Measurements from ENCODE around the gene SPANXA1. TPM values are rescaled to one million over a fixed set of nuclear protein-coding genes. Genes with fewer than 3 reads are reported as not detected.
"Not testable (repeated sequence)": the region's sequence is repeated elsewhere in the genome, so short reads cannot be mapped to it uniquely, and the experiment has no call there.

Gene SPANXA1
- total RNA-seq (2021) (3.5 and 4.7 TPM in 2 replicates), Bru-seq, nascent RNA (not detected), BruChase-seq, experiment 1, labeled RNA remaining after a 2-hour chase (not detected), BruChase-seq, experiment 2, labeled RNA remaining after a 6-hour chase (not detected)
- long read RNA-seq, transcript SPANXA1-201 (2 exons, 691 nt), result major isoform, 43 of 43 reads
- long read RNA-seq, partial matches to known transcripts, result 0 of 43 reads
- long read RNA-seq, other reads (novel, unspliced or antisense), result 0 of 43 reads

DNA sequence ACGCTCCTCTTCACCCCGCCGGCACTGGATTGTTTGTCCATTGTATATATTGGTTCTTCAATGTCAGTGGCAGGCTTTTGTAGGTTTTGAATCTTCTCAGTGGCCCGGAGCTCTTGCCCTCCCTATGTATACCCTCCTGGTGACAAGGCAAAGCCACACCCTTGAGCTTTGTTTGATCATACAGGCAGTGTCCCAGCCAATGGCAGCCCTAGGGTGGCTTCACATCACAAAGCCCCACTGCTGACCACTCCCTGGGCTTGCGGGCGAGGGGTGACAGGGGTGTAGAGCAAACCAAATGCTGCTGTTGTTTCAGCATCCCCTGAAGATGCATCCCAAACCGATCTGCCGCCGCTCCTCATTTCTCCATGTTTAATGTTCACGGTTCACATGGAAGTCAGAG lies at the start of gene SPANXA1:
Gene SPANXA1 (minus strand): TSS at position 101 of the 400 bp plus-strand sequence. CDS start 60 bp downstream, at position 41.
- CTCF ChIA-PET; H2AFZ ChIP-seq; BruUV-seq (replicated peaks); H3F3A ChIP-seq (ENCODE audit: insufficient read depth, low read depth); H3K27ac ChIP-seq; H4K20me1 ChIP-seq (ENCODE audit: insufficient read depth); H3K4me3 ChIP-seq; intact Hi-C loops (cut with micrococcal nuclease; ENCODE audit: unreplicated experiment); H3K9me2 ChIP-seq (ENCODE audit: insufficient read depth); H3K36me3 ChIP-seq (ENCODE audit: low read depth); POLR2A ChIA-PET (ENCODE audit: unreplicated experiment); DNase-seq; H3K27me3 ChIP-seq (ENCODE audit: insufficient read depth, low read depth); H3K9me3 ChIP-seq (ENCODE audit: insufficient read depth, low read depth); H3K79me2 ChIP-seq (ENCODE audit: low read depth); H3K4me1 ChIP-seq (replicated peaks; ENCODE audit: insufficient read depth); H3K4me2 ChIP-seq: not testable (repeated sequence)

DNA sequence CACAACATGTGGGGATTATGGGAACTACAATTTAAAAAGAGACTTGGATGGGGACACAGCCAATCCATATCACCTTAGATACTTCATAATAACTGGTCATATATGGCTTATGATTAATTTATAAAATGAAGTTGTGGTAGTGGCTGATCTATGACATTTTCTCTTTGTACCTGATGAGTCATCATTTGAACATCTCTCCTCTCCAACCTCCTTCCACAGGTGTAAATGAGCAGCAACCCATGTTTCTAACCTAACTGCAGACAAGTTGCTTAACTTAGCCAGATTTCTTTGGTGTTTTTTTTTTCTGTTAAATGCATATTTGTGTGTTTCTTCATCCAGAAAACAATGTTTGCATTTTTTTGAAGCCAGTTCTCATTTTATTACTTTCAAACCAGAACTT lies 47.6 kb upstream of the SPANXA1 start:
- H3K4me1 ChIP-seq (replicated peaks; ENCODE audit: insufficient read depth), result no peaks in the 10 kb centered on the region
- no peaks in the 10 kb centered on the region for H3K36me3 ChIP-seq (ENCODE audit: low read depth)
- ChIA-PET CTCF (no interaction called here), POLR2A (ENCODE audit: unreplicated experiment) (no interaction called here)
- no peaks in the 10 kb centered on the region for H3F3A ChIP-seq (ENCODE audit: insufficient read depth, low read depth)
- intact Hi-C loops (cut with micrococcal nuclease; ENCODE audit: unreplicated experiment), result no loop called here
- DNase-seq, result no peak
- no peaks in the 10 kb centered on the region for H4K20me1 ChIP-seq (ENCODE audit: insufficient read depth)
- no peaks in the 10 kb centered on the region for H3K79me2 ChIP-seq (ENCODE audit: low read depth)
- H3K27me3 ChIP-seq (ENCODE audit: insufficient read depth, low read depth), result no peaks in the 10 kb centered on the region
- peaks cover 4% of the 10 kb centered on the region; the same call in 1 of the 2 replicates for H3K9me3 ChIP-seq (ENCODE audit: insufficient read depth, low read depth)
- BruUV-seq (replicated peaks), result no TSS peak
- no peak for TF ChIP-seq EZH2 (IDR thresholded peaks at IDR 0.05; ENCODE audit: low read depth)
- no peak for TF ChIP-seq CTCF (conservative IDR thresholded peaks at IDR 0.05)
- H3K27ac ChIP-seq, result no peak overlapping the region
- H3K4me2 ChIP-seq, result no peak overlapping the region
- H2AFZ ChIP-seq, result no peak overlapping the region
- no peaks in the 10 kb centered on the region for H3K9me2 ChIP-seq (ENCODE audit: insufficient read depth)
- H3K4me3 ChIP-seq, result no peak overlapping the region

DNA sequence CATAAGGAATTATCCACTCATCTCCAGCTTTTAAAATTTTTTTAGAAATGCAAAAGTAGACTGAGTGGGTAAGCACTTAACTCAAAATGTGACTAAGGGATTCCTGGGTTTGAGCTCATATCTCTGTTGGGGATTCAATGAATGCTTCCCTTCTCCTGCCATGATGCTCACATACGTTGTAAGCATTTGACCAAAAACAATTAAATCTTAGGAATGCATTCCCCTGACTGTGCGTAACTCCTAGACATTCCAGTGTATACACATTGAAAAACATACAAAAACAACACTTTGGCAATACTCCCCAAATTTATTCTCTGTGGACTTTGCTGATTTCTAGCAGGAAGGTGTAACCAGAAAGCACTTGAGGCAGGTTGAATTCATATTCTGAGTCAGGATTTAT lies 34.8 kb upstream of the SPANXA1 start:
- H3F3A ChIP-seq (ENCODE audit: insufficient read depth, low read depth), result no peaks in the 10 kb centered on the region
- H2AFZ ChIP-seq, result no peak overlapping the region
- no peaks in the 10 kb centered on the region for H3K79me2 ChIP-seq (ENCODE audit: low read depth)
- H4K20me1 ChIP-seq (ENCODE audit: insufficient read depth), result no peaks in the 10 kb centered on the region
- peaks cover 14% of the 10 kb centered on the region; the same call in 1 of the 2 replicates for H3K27me3 ChIP-seq (ENCODE audit: insufficient read depth, low read depth)
- H3K4me2 ChIP-seq, result no peak overlapping the region
- DNase-seq, result no peak
- no peaks in the 10 kb centered on the region; the same call in 1 of the 2 replicates for H3K9me2 ChIP-seq (ENCODE audit: insufficient read depth)
- ChIA-PET POLR2A (ENCODE audit: unreplicated experiment) (no interaction called here), CTCF (no interaction called here)
- H3K36me3 ChIP-seq (ENCODE audit: low read depth), result no peaks in the 10 kb centered on the region
- no peak overlapping the region for H3K4me3 ChIP-seq
- TF ChIP-seq EZH2 (IDR thresholded peaks at IDR 0.05; ENCODE audit: low read depth), result no peak
- TF ChIP-seq CTCF (conservative IDR thresholded peaks at IDR 0.05), result no peak
- no peaks in the 10 kb centered on the region for H3K4me1 ChIP-seq (replicated peaks; ENCODE audit: insufficient read depth)
- H3K9me3 ChIP-seq (ENCODE audit: insufficient read depth, low read depth), result no peaks in the 10 kb centered on the region
- intact Hi-C loops (cut with micrococcal nuclease; ENCODE audit: unreplicated experiment), result no loop called here
- H3K27ac ChIP-seq, result no peak overlapping the region
- no TSS peak for BruUV-seq (replicated peaks)

- no TSS peak for BruUV-seq (replicated peaks)
These were observed 24.6 kb upstream of the SPANXA1 start for GRCh38 chrX:141609111-141609510.

GRCh38 chrX:141589408-141589807 lies 4.9 kb upstream of the SPANXA1 start, which contains the start of gene SPANXA2:
TSS of gene SPANXA2 (plus strand) at chrX:141589708. CDS start at chrX:141589768, 60 bp downstream.
- H3K27ac ChIP-seq; POLR2A ChIA-PET (ENCODE audit: unreplicated experiment); H3K9me3 ChIP-seq (ENCODE audit: insufficient read depth, low read depth); H3K27me3 ChIP-seq (ENCODE audit: insufficient read depth, low read depth); BruUV-seq (replicated peaks); H4K20me1 ChIP-seq (ENCODE audit: insufficient read depth); H2AFZ ChIP-seq; intact Hi-C loops (cut with micrococcal nuclease; ENCODE audit: unreplicated experiment); H3K9me2 ChIP-seq (ENCODE audit: insufficient read depth); H3K79me2 ChIP-seq (ENCODE audit: low read depth); H3K4me2 ChIP-seq; H3F3A ChIP-seq (ENCODE audit: insufficient read depth, low read depth); CTCF ChIA-PET; H3K4me1 ChIP-seq (replicated peaks; ENCODE audit: insufficient read depth); DNase-seq; H3K4me3 ChIP-seq; H3K36me3 ChIP-seq (ENCODE audit: low read depth): not testable (repeated sequence)

More at GRCh38 chrX:141609111-141609510, 24.6 kb upstream of the SPANXA1 start:
- no peaks in the 10 kb centered on the region for H3K79me2 ChIP-seq (ENCODE audit: low read depth)
- ChIA-PET POLR2A (ENCODE audit: unreplicated experiment) (no interaction called here), CTCF (no interaction called here)
- H3K9me3 ChIP-seq (ENCODE audit: insufficient read depth, low read depth), result no peaks in the 10 kb centered on the region
- no peak overlapping the region for H2AFZ ChIP-seq
- H3K36me3 ChIP-seq (ENCODE audit: low read depth), result no peaks in the 10 kb centered on the region
- no peak overlapping the region for H3K27ac ChIP-seq
- H3K4me2 ChIP-seq, result no peak overlapping the region
- no peaks in the 10 kb centered on the region for H3K27me3 ChIP-seq (ENCODE audit: insufficient read depth, low read depth)
- H3F3A ChIP-seq (ENCODE audit: insufficient read depth, low read depth), result no peaks in the 10 kb centered on the region
- H3K4me1 ChIP-seq (replicated peaks; ENCODE audit: insufficient read depth), result no peaks in the 10 kb centered on the region
- DNase-seq, result no peak
- H3K4me3 ChIP-seq, result no peak overlapping the region
- intact Hi-C loops (cut with micrococcal nuclease; ENCODE audit: unreplicated experiment), result no loop called here
- TF ChIP-seq CTCF (conservative IDR thresholded peaks at IDR 0.05), result no peak
- no peak for TF ChIP-seq EZH2 (IDR thresholded peaks at IDR 0.05; ENCODE audit: low read depth)
- H4K20me1 ChIP-seq (ENCODE audit: insufficient read depth), result no peaks in the 10 kb centered on the region
- H3K9me2 ChIP-seq (ENCODE audit: insufficient read depth), result no peaks in the 10 kb centered on the region

Data from PC-9 (cell line).